ENCODE data around the gene ARL8B.

- TF ChIP-seq CTCF (conservative IDR thresholded peaks at IDR 0.05 in 1 of 2, IDR thresholded peaks at IDR 0.05 in 1 of 2; ENCODE audit: extremely low read depth in 1 of 2, insufficient read depth in 1 of 2, low read depth in 1 of 2, low read length in 2 of 2) (no peak), EZH2 (IDR thresholded peaks at IDR 0.05; ENCODE audit: borderline replicate concordance, low read length) (no peak)
Observed at GRCh38 chr3:5220193-5220592, 98.1 kb downstream of the ARL8B start.
